GM19324 (cell line): ENCODE results near the gene LYSMD1.

Experiments
- ATAC-seq: cut with Tn5 transposase; IDR thresholded peaks from one replicate; pipeline ENCODE4 v1.9.1; 2021; ENCODE audit warnings: mild to moderate bottlenecking, moderate library complexity; ENCODE audit not compliant: unreplicated experiment, low FRiP score

The LYSMD1 gene

GRCh38 chr1:151176514-151177045, 10.9 kb upstream of the LYSMD1 start:
- ATAC-seq: no peak

GRCh38 chr1:151175863-151176262, 10.2 kb upstream of the LYSMD1 start, which contains the start of gene TMOD4:
TSS of gene TMOD4 (minus strand) at chr1:151175981. CDS start at chr1:151174875, 1,106 bp downstream.
- ATAC-seq: no peak

- no peak for ATAC-seq
Observed at GRCh38 chr1:151175041-151175741, 9.5 kb upstream of the LYSMD1 start.

GRCh38 chr1:151171190-151171589, 5.5 kb upstream of the LYSMD1 start:
- ATAC-seq: no peak

- ATAC-seq: no peak
Observed at GRCh38 chr1:151167116-151167515, 1.4 kb upstream of the LYSMD1 start.

GRCh38 chr1:151166505-151166956, 829 bp upstream of the LYSMD1 start:
- ATAC-seq: no peak

- ATAC-seq: no peak
Observed at GRCh38 chr1:151165281-151165737, 393 bp downstream of the LYSMD1 start.

GRCh38 chr1:151164732-151165280, 896 bp downstream of the LYSMD1 start:
- ATAC-seq: no peak

GRCh38 chr1:151159373-151159772, 6.3 kb downstream of the LYSMD1 start:
- ATAC-seq: no peak

- no peak for ATAC-seq
Observed at GRCh38 chr1:151158751-151159251, 6.9 kb downstream of the LYSMD1 start.

- ATAC-seq: no peak
Observed at GRCh38 chr1:151158326-151158725, 7.4 kb downstream of the LYSMD1 start.

- no peak for ATAC-seq
Observed at GRCh38 chr1:151157067-151157531, 8.6 kb downstream of the LYSMD1 start.

GRCh38 chr1:151156515-151156819, 9.2 kb downstream of the LYSMD1 start, which contains the start of gene TNFAIP8L2:
TSS of gene TNFAIP8L2 (plus strand) at chr1:151156649. CDS start at chr1:151158698, 2,049 bp downstream.
- ATAC-seq: peak; percentile 71

GRCh38 chr1:151147665-151148064, 18.0 kb downstream of the LYSMD1 start:
- ATAC-seq: no peak

GRCh38 chr1:151147132-151147503, 18.6 kb downstream of the LYSMD1 start:
- no peak for ATAC-seq

GRCh38 chr1:151146412-151147131, 19.1 kb downstream of the LYSMD1 start, which contains the start of gene SEMA6C:
TSS of gene SEMA6C (minus strand) at chr1:151146631. CDS start at chr1:151142621, 4,010 bp downstream.
- peak; percentile 99 for ATAC-seq

- ATAC-seq: no peak
Observed at GRCh38 chr1:151146072-151146411, 19.7 kb downstream of the LYSMD1 start.

- no peak for ATAC-seq
Observed at GRCh38 chr1:151145304-151146071, 20.2 kb downstream of the LYSMD1 start.

GRCh38 chr1:151144474-151145303, 21.0 kb downstream of the LYSMD1 start:
- ATAC-seq: no peak
